Measurements from ENCODE around the gene ABCA7.
"Not testable (repeated sequence)": the region's sequence is repeated elsewhere in the genome, so short reads cannot be mapped to it uniquely, and the experiment has no call there.

ABCA7 gene

GRCh38 chr19:1107661-1108261, 67.9 kb downstream of the ABCA7 start:
- no peak for DNase-seq

- DNase-seq, result no peak
Observed at GRCh38 chr19:1108291-1109031, 68.6 kb downstream of the ABCA7 start.

GRCh38 chr19:1109032-1109551, 69.2 kb downstream of the ABCA7 start:
- DNase-seq, result no peak

- no peak for DNase-seq
Observed at GRCh38 chr19:1109697-1110671, 70.1 kb downstream of the ABCA7 start.

GRCh38 chr19:1110809-1111640, 71.1 kb downstream of the ABCA7 start:
- no peak for DNase-seq

- DNase-seq, result no peak
Observed at GRCh38 chr19:1111641-1112267, 71.8 kb downstream of the ABCA7 start.

GRCh38 chr19:1112268-1113029, 72.5 kb downstream of the ABCA7 start:
- DNase-seq, result no peak

GRCh38 chr19:1113030-1113985, 73.4 kb downstream of the ABCA7 start:
- peak; percentile 90 for DNase-seq

- DNase-seq, result no peak
Observed at GRCh38 chr19:1113986-1114483, 74.1 kb downstream of the ABCA7 start.

- not testable (repeated sequence) for DNase-seq
Observed at GRCh38 chr19:1114728-1115127, 74.8 kb downstream of the ABCA7 start.
